Endodermal cell (in vitro differentiated cells): ENCODE data around the gene MYO5A. TPM values are rescaled to one million over a fixed set of nuclear protein-coding genes. Genes with fewer than 3 reads are reported as not detected.
"Not testable (repeated sequence)": the region's sequence is repeated elsewhere in the genome, so short reads cannot be mapped to it uniquely, and the experiment has no call there.

Source experiments
- DNase-seq: peaks from one replicate; pipeline ENCODE4 v3.0.0-alpha.2; 2017
- H3K27ac ChIP-seq: 2 replicates; pipeline ENCODE4 v1.5.1; 2013; ENCODE audit warnings: mild to moderate bottlenecking, low read depth, low read length, moderate library complexity
- H3K27me3 ChIP-seq: 2 replicates; pipeline ENCODE4 v1.6.1; 2013; ENCODE audit warnings: mild to moderate bottlenecking, low read length, moderate library complexity; ENCODE audit not compliant: insufficient read depth, control insufficient read depth, poor library complexity, severe bottlenecking
- H3K36me3 ChIP-seq: 2 replicates; pipeline ENCODE4 v1.7.0; 2013; ENCODE audit warnings: mild to moderate bottlenecking, low read length, moderate library complexity; ENCODE audit not compliant: control insufficient read depth, insufficient read depth
- H3K4me1 ChIP-seq: one replicate; pipeline ENCODE4 v1.7.0; 2013; ENCODE audit warnings: low read length; ENCODE audit not compliant: control insufficient read depth, insufficient read depth
- H3K4me3 ChIP-seq: 2 replicates; pipeline ENCODE4 v1.5.1; 2013; ENCODE audit warnings: mild to moderate bottlenecking, low read length, moderate library complexity
- H3K9ac ChIP-seq: 2 replicates; pipeline ENCODE4 v1.6.1; 2013; ENCODE audit warnings: mild to moderate bottlenecking, low read length, moderate library complexity; ENCODE audit not compliant: poor library complexity, severe bottlenecking; ENCODE audit errors: extremely low read depth
- H3K9me3 ChIP-seq: 2 replicates; pipeline ENCODE4 v1.6.1; 2013; ENCODE audit warnings: mild to moderate bottlenecking, low read length, moderate library complexity; ENCODE audit not compliant: control insufficient read depth
- H3K27ac Mint-ChIP-seq: 2 replicates; pipeline ENCODE4 v1.8.0; 2020; ENCODE audit warnings: mixed read lengths
- H3K27me3 Mint-ChIP-seq: 2 replicates; pipeline ENCODE4 v1.8.0; 2021; ENCODE audit warnings: mild to moderate bottlenecking, mixed read lengths; ENCODE audit not compliant: insufficient read depth
- H3K36me3 Mint-ChIP-seq: 2 replicates; pipeline ENCODE4 v1.8.0; 2020; ENCODE audit warnings: low read depth, mixed read lengths
- H3K4me1 Mint-ChIP-seq: 2 replicates; pipeline ENCODE4 v1.8.0; 2020; ENCODE audit warnings: mixed read lengths
- H3K4me3 Mint-ChIP-seq: 2 replicates; pipeline ENCODE4 v1.8.0; 2020; ENCODE audit warnings: mild to moderate bottlenecking, moderate library complexity, mixed read lengths
- H3K9me3 Mint-ChIP-seq: 2 replicates; pipeline ENCODE4 v1.8.0; 2020; ENCODE audit warnings: mild to moderate bottlenecking, mixed read lengths
- CTCF ChIP-seq: fragments of 200-600 bp; sonication (generic); conservative IDR thresholded peaks from 2 replicates; pipeline ENCODE4 v1.5.0; 2021; ENCODE audit warnings: antibody characterized with exemption, mild to moderate bottlenecking
- WGBS, 2 experiments: methylation state at CpG; one replicate each; pipeline versions ENCODE4 v1.1.5 to v1.1.7; 2013; ENCODE audit warnings: missing lambda C conversion rate in 2 of 2, mixed read lengths in 1 of 2; ENCODE audit not compliant: insufficient coverage in 1 of 2, insufficient read length in 1 of 2; 5-methylcytosine and 5-hydroxymethylcytosine counted together
- total RNA-seq, 2 donors: library from RNA; stranded (reverse); fragmentation: NEBNext Ultra II Directional in 1 of 2; extraction: Animal tissue kit (Norgen Biotek cat#: 25700) in 1 of 2; gene quantifications; 2 replicates in 1 of 2; 3 replicates in 1 of 2; pipeline ENCODE4 v1.2.1, GENCODE V29; 2021

Gene MYO5A
- total RNA-seq, 2 donors from 2014 or later = 10.0 to 13.1 TPM

DNA sequence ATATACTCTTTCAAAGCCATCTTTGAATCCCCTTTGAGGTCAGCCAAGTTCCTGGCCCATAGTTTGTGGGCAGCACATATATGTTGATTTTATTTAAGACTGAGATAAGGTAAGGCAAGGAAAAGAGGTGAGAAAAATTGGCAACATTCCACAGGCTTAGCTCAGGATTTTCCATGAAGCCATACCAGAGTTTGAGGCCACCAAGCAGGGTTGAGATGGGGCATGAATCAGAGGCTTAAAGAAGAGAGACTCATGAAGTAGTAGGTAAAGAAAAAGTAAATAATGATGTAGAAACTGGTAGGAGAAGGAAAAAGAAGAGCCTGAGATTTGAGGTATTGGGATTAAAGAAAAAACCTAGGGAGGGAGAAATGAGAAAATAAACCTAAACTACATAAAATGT lies 89.2 kb downstream of the MYO5A start:
- Histone ChIP-seq H3K9ac (no peak overlapping the region), H3K4me1 (no peaks in the 10 kb centered on the region), H3K27me3 (peaks cover 4% of the 10 kb centered on the region), H3K27ac (no peak overlapping the region), H3K9me3 (no peaks in the 10 kb centered on the region), H3K36me3 (no peaks in the 10 kb centered on the region), H3K4me3 (no peak overlapping the region)
- peaks cover 2% of the 10 kb centered on the region for H3K27me3 Mint-ChIP-seq
- DNase-seq = no peak
- no peaks in the 10 kb centered on the region for H3K9me3 Mint-ChIP-seq
- H3K27ac Mint-ChIP-seq = no peak overlapping the region
- H3K4me3 Mint-ChIP-seq = no peak overlapping the region
- peaks cover 15% of the 10 kb centered on the region for H3K4me1 Mint-ChIP-seq
- TF ChIP-seq CTCF = no peak
- no peaks in the 10 kb centered on the region for H3K36me3 Mint-ChIP-seq

GRCh38 chr15:52439042-52439441 lies 89.6 kb downstream of the MYO5A start:
- not testable (repeated sequence) for H3K27ac Mint-ChIP-seq, H3K9ac ChIP-seq, H3K4me3 ChIP-seq, DNase-seq, H3K36me3 Mint-ChIP-seq, H3K27me3 ChIP-seq, H3K36me3 ChIP-seq, H3K9me3 Mint-ChIP-seq, H3K27me3 Mint-ChIP-seq, H3K9me3 ChIP-seq, H3K4me3 Mint-ChIP-seq, H3K4me1 ChIP-seq, H3K27ac ChIP-seq
- 90 to 91% methylated on average over 3 to 9 of the region's 9 CpGs for WGBS, 2 experiments
- H3K4me1 Mint-ChIP-seq = peaks cover 15% of the 10 kb centered on the region

GRCh38 chr15:52438047-52438446 lies 90.6 kb downstream of the MYO5A start:
- Histone ChIP-seq H3K4me1 (no peaks in the 10 kb centered on the region), H3K36me3 (no peaks in the 10 kb centered on the region), H3K9me3 (no peaks in the 10 kb centered on the region), H3K27me3 (peaks cover 7% of the 10 kb centered on the region), H3K27ac (no peak overlapping the region), H3K9ac (no peak overlapping the region), H3K4me3 (no peak overlapping the region)
- H3K27me3 Mint-ChIP-seq = peaks cover 2% of the 10 kb centered on the region
- no peaks in the 10 kb centered on the region for H3K36me3 Mint-ChIP-seq
- no peaks in the 10 kb centered on the region for H3K9me3 Mint-ChIP-seq
- TF ChIP-seq CTCF = no peak
- no peak overlapping the region for H3K4me3 Mint-ChIP-seq
- 90 to 96% methylated on average over 3 to 4 of the region's 4 CpGs for WGBS, 2 experiments
- H3K27ac Mint-ChIP-seq = peak overlapping the region; percentile 20
- H3K4me1 Mint-ChIP-seq = peaks cover 15% of the 10 kb centered on the region
- no peak for DNase-seq

GRCh38 chr15:52437646-52438045 lies 91.0 kb downstream of the MYO5A start:
- Histone ChIP-seq H3K4me1 (no peaks in the 10 kb centered on the region), H3K27ac (no peak overlapping the region), H3K4me3 (no peak overlapping the region), H3K36me3 (no peaks in the 10 kb centered on the region), H3K27me3 (peaks cover 7% of the 10 kb centered on the region), H3K9me3 (no peaks in the 10 kb centered on the region), H3K9ac (no peak overlapping the region)
- Mint-ChIP-seq H3K27ac (no peak overlapping the region), H3K36me3 (no peaks in the 10 kb centered on the region), H3K4me1 (peaks cover 15% of the 10 kb centered on the region), H3K27me3 (peaks cover 2% of the 10 kb centered on the region), H3K4me3 (no peak overlapping the region), H3K9me3 (no peaks in the 10 kb centered on the region)
- DNase-seq = no peak
- no peak for TF ChIP-seq CTCF
